SK-N-MC (cell line): ENCODE results near the gene ANKRD44.
"Not testable (repeated sequence)": the region's sequence is repeated elsewhere in the genome, so short reads cannot be mapped to it uniquely, and the experiment has no call there.

Experiments used
- DNase-seq: peaks from one replicate; pipeline ENCODE4 v3.0.0-alpha.2; 2011; ENCODE audit warnings: low read depth, low spot score
- H3K27ac ChIP-seq: fragments of 200-600 bp; sonication (generic); 2 replicates; pipeline ENCODE4 v1.5.1; 2016; ENCODE audit warnings: mixed run types
- H3K36me3 ChIP-seq: fragments of 200-600 bp; sonication (generic); 2 replicates; pipeline ENCODE4 v1.6.1; 2017; ENCODE audit warnings: antibody characterized with exemption, low read length, mixed read lengths; ENCODE audit not compliant: insufficient read depth
- H3K4me3 ChIP-seq: fragments of 200-600 bp; sonication (generic); 2 replicates; pipeline ENCODE4 v1.5.1; 2016
- H3K9ac ChIP-seq: fragments of 200-600 bp; sonication (generic); 2 replicates; pipeline ENCODE4 v1.8.0; 2017; ENCODE audit warnings: mixed run types, mixed read lengths; ENCODE audit not compliant: insufficient read length
- H3K9me3 ChIP-seq: fragments of 200-600 bp; sonication (generic); 2 replicates; pipeline ENCODE4 v1.6.1; 2017; ENCODE audit warnings: low read depth, mild to moderate bottlenecking, antibody characterized with exemption, low read length, moderate library complexity, mixed read lengths
- EZH2 ChIP-seq: fragments of 200-600 bp; sonication (generic); IDR thresholded peaks from one replicate; pipeline ENCODE4 v1.6.1; 2017; ENCODE audit warnings: antibody characterized with exemption
- FOXP2 ChIP-seq: optimal IDR thresholded peaks from 2 replicates; pipeline ENCODE3; 2011; ENCODE audit warnings: mild to moderate bottlenecking, moderate library complexity; ENCODE audit not compliant: insufficient read depth; ENCODE audit errors: extremely low read length, control extremely low read depth
- POLR2AphosphoS5 ChIP-seq: IDR thresholded peaks from 2 replicates; pipeline ENCODE4 v1.6.1; 2012; ENCODE audit warnings: mild to moderate bottlenecking, low read depth, low read length, borderline replicate concordance

Gene ANKRD44

GRCh38 chr2:197010200-197011020 lies 300.2 kb downstream of the ANKRD44 start:
- no peak overlapping the region for H3K27ac ChIP-seq
- H3K9ac ChIP-seq = no peak overlapping the region
- no peaks in the 10 kb centered on the region; the same call in 1 of the 2 replicates for H3K36me3 ChIP-seq
- DNase-seq = no peak
- H3K4me3 ChIP-seq = no peak overlapping the region
- TF ChIP-seq FOXP2 (no peak), EZH2 (no peak), POLR2AphosphoS5 (no peak)
- no peaks in the 10 kb centered on the region for H3K9me3 ChIP-seq

GRCh38 chr2:197008741-197009341 lies 301.7 kb downstream of the ANKRD44 start:
- H3K9me3 ChIP-seq, H3K9ac ChIP-seq, H3K4me3 ChIP-seq, H3K36me3 ChIP-seq, DNase-seq: not testable (repeated sequence)
- H3K27ac ChIP-seq = peak overlapping the region; percentile 58

GRCh38 chr2:197007716-197008628 lies 302.6 kb downstream of the ANKRD44 start:
- H3K9ac ChIP-seq = no peak overlapping the region
- no peaks in the 10 kb centered on the region; the same call in 1 of the 2 replicates for H3K36me3 ChIP-seq
- TF ChIP-seq FOXP2 (no peak), POLR2AphosphoS5 (no peak), EZH2 (no peak)
- no peaks in the 10 kb centered on the region for H3K9me3 ChIP-seq
- peak overlapping the region; percentile 58 for H3K27ac ChIP-seq
- no peak for DNase-seq
- no peak overlapping the region for H3K4me3 ChIP-seq

GRCh38 chr2:197001921-197002320 lies 308.7 kb downstream of the ANKRD44 start:
- H3K4me3 ChIP-seq = no peak overlapping the region
- no peaks in the 10 kb centered on the region for H3K9me3 ChIP-seq
- peaks cover 4% of the 10 kb centered on the region; the same call in 1 of the 2 replicates for H3K36me3 ChIP-seq
- no peak overlapping the region for H3K9ac ChIP-seq
- TF ChIP-seq POLR2AphosphoS5 = no peak
- H3K27ac ChIP-seq = no peak overlapping the region
- DNase-seq = no peak

GRCh38 chr2:196995757-196996314 lies 314.7 kb downstream of the ANKRD44 start:
- TF ChIP-seq POLR2AphosphoS5 (no peak), EZH2 (no peak), FOXP2 (no peak)
- no peak overlapping the region for H3K27ac ChIP-seq
- no peak for DNase-seq
- peaks cover 7% of the 10 kb centered on the region; the same call in 1 of the 2 replicates for H3K36me3 ChIP-seq
- no peak overlapping the region for H3K9ac ChIP-seq
- no peaks in the 10 kb centered on the region for H3K9me3 ChIP-seq
- no peak overlapping the region for H3K4me3 ChIP-seq

GRCh38 chr2:196994764-196995163 lies 315.8 kb downstream of the ANKRD44 start:
- DNase-seq = no peak
- H3K27ac ChIP-seq = no peak overlapping the region
- H3K9me3 ChIP-seq = no peaks in the 10 kb centered on the region
- H3K36me3 ChIP-seq = peaks cover 7% of the 10 kb centered on the region; the same call in 1 of the 2 replicates
- TF ChIP-seq EZH2 (no peak), FOXP2 (no peak), POLR2AphosphoS5 (no peak)
- H3K4me3 ChIP-seq = no peak overlapping the region
- H3K9ac ChIP-seq = no peak overlapping the region

DNA sequence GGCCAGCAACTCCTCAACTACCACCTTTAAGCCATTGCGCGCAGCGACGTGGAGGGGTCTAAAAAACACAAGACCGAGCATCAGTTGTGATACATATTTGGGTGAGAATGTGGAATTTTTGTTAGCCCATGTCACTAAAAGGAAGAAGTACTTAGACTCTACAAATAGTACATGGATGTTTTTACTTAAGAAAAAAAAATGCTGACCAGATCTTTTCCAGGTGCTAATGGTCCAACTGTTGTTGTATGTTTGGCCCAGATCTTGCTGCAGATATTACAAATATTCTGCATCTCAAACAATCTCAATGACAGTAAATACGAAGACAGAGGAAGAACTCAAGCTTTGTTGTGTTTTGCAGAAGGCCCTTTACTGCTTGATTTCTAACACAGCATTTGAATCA lies 317.0 kb downstream of the ANKRD44 start:
- no peak overlapping the region for H3K27ac ChIP-seq
- H3K36me3 ChIP-seq = peaks cover 4% of the 10 kb centered on the region; the same call in 1 of the 2 replicates
- DNase-seq = no peak
- TF ChIP-seq FOXP2 (no peak), POLR2AphosphoS5 (no peak), EZH2 (no peak)
- no peak overlapping the region for H3K9ac ChIP-seq
- H3K4me3 ChIP-seq = no peak overlapping the region
- H3K9me3 ChIP-seq = no peaks in the 10 kb centered on the region

- no peaks in the 10 kb centered on the region for H3K9me3 ChIP-seq
- no peak for TF ChIP-seq POLR2AphosphoS5
- TF ChIP-seq FOXP2 = no peak
- no peak for TF ChIP-seq EZH2
- H3K9ac ChIP-seq = no peak overlapping the region
- no peak overlapping the region for H3K4me3 ChIP-seq
- H3K27ac ChIP-seq = no peak overlapping the region
- peaks cover 3% of the 10 kb centered on the region; the same call in 1 of the 2 replicates for H3K36me3 ChIP-seq
- DNase-seq = no peak
Measured at GRCh38 chr2:196992466-196992865, 318.1 kb downstream of the ANKRD44 start.
